ENCODE data around the gene CHRNG.

- TF ChIP-seq EZH2phosphoT487 (IDR thresholded peaks at IDR 0.05; ENCODE audit: borderline replicate concordance) (no peak), CTCF (conservative IDR thresholded peaks at IDR 0.05; ENCODE audit: low read length) (no peak)
These were observed 3.4 kb downstream of the CHRNG start for GRCh38 chr2:232542715-232543467.

Measured in Loucy (cell line).